HEK293 (cell line): ENCODE results near the gene PLXNA3.

Source experiments
- CTCF ChIA-PET: fragments of 350-600 bp; formaldehyde crosslinking; extraction: SDS; loops from one replicate; lab custom pipeline; 2021; ENCODE audit warnings: antibody characterized with exemption; lab: Yijun Ruan, JAX
- POLR2A ChIA-PET: fragments of 300-600 bp; formaldehyde crosslinking; extraction: SDS; loops from one replicate; lab custom pipeline; 2020; ENCODE audit warnings: antibody characterized with exemption, inconsistent platforms; lab: Yijun Ruan, JAX
- H3K27ac ChIP-seq: fragments of 200-500 bp; sonication (Bioruptor generic); 2 replicates; pipeline ENCODE4 v1.5.1; 2014; ENCODE audit warnings: low read depth, low read length, control low read depth, inconsistent platforms; ENCODE audit errors: extremely low read depth
- H3K36me3 ChIP-seq, 2 experiments: fragments of 200-500 bp in 1 of 2; sonication (Bioruptor generic) in 1 of 2; 1 replicate in 1 of 2; 2 replicates in 1 of 2; pipeline ENCODE4 v1.5.1; 2014 to 2017; ENCODE audit warnings: inconsistent platforms in 2 of 2, low read length in 2 of 2; ENCODE audit not compliant: control insufficient read depth in 2 of 2, insufficient read depth in 1 of 2
- H3K4me1 ChIP-seq: fragments of 200-500 bp; sonication (Bioruptor generic); 2 replicates; pipeline ENCODE4 v1.5.1; 2014; ENCODE audit warnings: mild to moderate bottlenecking, low read length, inconsistent platforms; ENCODE audit not compliant: control insufficient read depth, insufficient read depth
- H3K4me3 ChIP-seq: 2 replicates; pipeline ENCODE4 v1.5.1; 2011; ENCODE audit warnings: low read depth, mild to moderate bottlenecking, control low read depth, low read length, moderate library complexity
- H3K9me3 ChIP-seq: fragments of 200-500 bp; sonication (Bioruptor generic); 2 replicates; pipeline ENCODE4 v1.5.1; 2014; ENCODE audit warnings: low read depth, low read length, inconsistent platforms; ENCODE audit not compliant: control insufficient read depth, insufficient read depth
- GFI1B ChIP-seq: fragments of 450-650 bp; formaldehyde crosslinking; IDR thresholded peaks from 2 replicates; pipeline ENCODE4 v1.5.1; 2016; ENCODE audit warnings: missing biosample characterization, missing genetic modification characterization
- GLI4 ChIP-seq: fragments of 450-650 bp; formaldehyde crosslinking; IDR thresholded peaks from 2 replicates; pipeline ENCODE4 v1.5.1; 2016; ENCODE audit warnings: missing biosample characterization, missing genetic modification characterization
- HIC1 ChIP-seq: fragments of 450-650 bp; formaldehyde crosslinking; IDR thresholded peaks from 2 replicates; pipeline ENCODE4 v1.5.1; 2016; ENCODE audit warnings: missing biosample characterization, missing genetic modification characterization
- HOXA7 ChIP-seq: sonication (generic); formaldehyde crosslinking; IDR thresholded peaks from 2 replicates; pipeline ENCODE4 v1.8.1; 2022; ENCODE audit warnings: missing genetic modification reagents, borderline replicate concordance
- PRDM4 ChIP-seq: fragments of 450-650 bp; formaldehyde crosslinking; IDR thresholded peaks from 2 replicates; pipeline ENCODE4 v1.5.1; 2017; ENCODE audit warnings: missing biosample characterization, missing genetic modification characterization
- RBAK ChIP-seq: fragments of 450-650 bp; formaldehyde crosslinking; IDR thresholded peaks from 2 replicates; pipeline ENCODE4 v1.5.1; 2016; ENCODE audit warnings: missing biosample characterization, missing genetic modification characterization
- SCRT1 ChIP-seq: fragments of 450-650 bp; formaldehyde crosslinking; IDR thresholded peaks from 2 replicates; pipeline ENCODE4 v1.5.1; 2016; ENCODE audit warnings: missing biosample characterization, missing genetic modification characterization, borderline replicate concordance
- TSHZ1 ChIP-seq: fragments of 450-650 bp; formaldehyde crosslinking; IDR thresholded peaks from 2 replicates; pipeline ENCODE4 v1.5.1; 2016; ENCODE audit warnings: missing biosample characterization, missing genetic modification characterization, borderline replicate concordance
- ZEB2 ChIP-seq: fragments of 450-650 bp; formaldehyde crosslinking; IDR thresholded peaks from 2 replicates; pipeline ENCODE4 v1.5.1; 2016; ENCODE audit warnings: missing biosample characterization, missing genetic modification characterization
- ZFHX2 ChIP-seq: fragments of 450-650 bp; formaldehyde crosslinking; conservative IDR thresholded peaks from 2 replicates; pipeline ENCODE4 v1.5.1; 2016; ENCODE audit warnings: missing biosample characterization, missing genetic modification characterization
- ZFP37 ChIP-seq: fragments of 450-650 bp; formaldehyde crosslinking; IDR thresholded peaks from 2 replicates; pipeline ENCODE4 v1.5.1; 2016; ENCODE audit warnings: missing biosample characterization, missing genetic modification characterization
- ZNF112 ChIP-seq: fragments of 450-650 bp; formaldehyde crosslinking; IDR thresholded peaks from 2 replicates; pipeline ENCODE4 v1.5.0; 2017; ENCODE audit warnings: missing biosample characterization, missing genetic modification characterization
- ZNF169 ChIP-seq: fragments of 450-650 bp; formaldehyde crosslinking; IDR thresholded peaks from 2 replicates; pipeline ENCODE4 v1.5.1; 2016; ENCODE audit warnings: missing biosample characterization, missing genetic modification characterization
- ZNF280D ChIP-seq: fragments of 450-650 bp; formaldehyde crosslinking; IDR thresholded peaks from 2 replicates; pipeline ENCODE4 v1.5.1; 2016; ENCODE audit warnings: missing biosample characterization, missing genetic modification characterization
- ZNF362 ChIP-seq: fragments of 450-650 bp; formaldehyde crosslinking; IDR thresholded peaks from 2 replicates; pipeline ENCODE4 v1.5.1; 2016; ENCODE audit warnings: missing biosample characterization, missing genetic modification characterization
- ZNF423 ChIP-seq: fragments of 450-650 bp; formaldehyde crosslinking; IDR thresholded peaks from 2 replicates; pipeline ENCODE4 v1.5.1; 2016; ENCODE audit warnings: missing biosample characterization, missing genetic modification characterization
- ZNF433 ChIP-seq: fragments of 450-650 bp; formaldehyde crosslinking; IDR thresholded peaks from 2 replicates; pipeline ENCODE4 v1.5.1; 2016; ENCODE audit warnings: missing biosample characterization, missing genetic modification characterization, low read depth
- ZNF513 ChIP-seq: fragments of 450-650 bp; IDR thresholded peaks from 2 replicates; pipeline ENCODE4 v1.5.1; 2018; ENCODE audit warnings: missing biosample characterization, missing genetic modification characterization
- ZNF529 ChIP-seq: fragments of 450-650 bp; formaldehyde crosslinking; IDR thresholded peaks from 2 replicates; pipeline ENCODE4 v1.5.1; 2017; ENCODE audit warnings: missing genetic modification characterization, missing biosample characterization; ENCODE audit not compliant: insufficient replicate concordance
- ZNF654 ChIP-seq: fragments of 450-650 bp; formaldehyde crosslinking; IDR thresholded peaks from 2 replicates; pipeline ENCODE4 v1.5.1; 2016; ENCODE audit warnings: low read depth, missing biosample characterization, missing genetic modification characterization
- ZSCAN23 ChIP-seq: fragments of 450-650 bp; formaldehyde crosslinking; IDR thresholded peaks from 2 replicates; pipeline ENCODE4 v1.5.1; 2016; ENCODE audit warnings: missing biosample characterization, missing genetic modification characterization
- ZXDB ChIP-seq: fragments of 450-650 bp; formaldehyde crosslinking; IDR thresholded peaks from 2 replicates; pipeline ENCODE4 v1.5.1; 2016; ENCODE audit warnings: missing biosample characterization, missing genetic modification characterization

The PLXNA3 gene

GRCh38 chrX:154469880-154470279 is 11.8 kb downstream of the PLXNA3 start:
- CTCF ChIA-PET = no interaction called here
- POLR2A ChIA-PET = interaction anchor here (0.5 kb wide), 1 partner anchor 53 kb away, joined by 3 read pairs; no protein-coding TSS in a partner anchor

GRCh38 chrX:154470434-154470833 is 12.4 kb downstream of the PLXNA3 start:
- no peak overlapping the region for H3K4me3 ChIP-seq
- no peak for TF ChIP-seq RBAK (tag by site-specific recombination)
- TF ChIP-seq GLI4 (tag by site-specific recombination) = no peak
- no peak for TF ChIP-seq GFI1B
- TF ChIP-seq ZNF513 = no peak
- no peak for TF ChIP-seq ZSCAN23 (tag by site-specific recombination)
- no peak for TF ChIP-seq HIC1 (tag by site-specific recombination)
- TF ChIP-seq ZNF423 (tag by site-specific recombination) = no peak
- no peak for TF ChIP-seq TSHZ1 (tag by site-specific recombination)
- no peak for TF ChIP-seq HOXA7 (CRISPR knock-in tag)
- TF ChIP-seq ZNF280D (tag by site-specific recombination) = no peak
- TF ChIP-seq ZNF362 (tag by site-specific recombination) = no peak
- TF ChIP-seq ZNF169 = no peak
- no peak for TF ChIP-seq ZEB2 (tag by site-specific recombination)
- H3K4me1 ChIP-seq = no peaks in the 10 kb centered on the region
- H3K36me3 ChIP-seq = peaks cover 0 to 76% of the 10 kb centered on the region in 2 experiments; a peak in 2 of 3 replicates
- H3K9me3 ChIP-seq = no peaks in the 10 kb centered on the region
- no peak overlapping the region for H3K27ac ChIP-seq
- ChIA-PET CTCF (no interaction called here), POLR2A (interaction anchor here (1.3 kb wide), 1 partner anchor 20 kb away, joined by 4 read pairs; the partner anchor contains the start of gene SLC10A3)

More at GRCh38 chrX:154469880-154470279, 11.8 kb downstream of the PLXNA3 start:
- peaks cover 0 to 82% of the 10 kb centered on the region in 2 experiments; a peak in 2 of 3 replicates for H3K36me3 ChIP-seq
- TF ChIP-seq SCRT1 (tag by site-specific recombination) (no peak), ZNF433 (tag by site-specific recombination) (no peak), ZFHX2 (no peak), ZXDB (tag by site-specific recombination) (no peak), ZNF529 (no peak), ZNF112 (tag by site-specific recombination) (no peak), PRDM4 (tag by site-specific recombination) (no peak), ZFP37 (no peak), ZNF654 (tag by site-specific recombination) (no peak)
- TF ChIP-seq, all 188 proteins: peak for 0
- Histone ChIP-seq H3K9me3 (no peaks in the 10 kb centered on the region), H3K27ac (no peak overlapping the region), H3K4me1 (no peaks in the 10 kb centered on the region), H3K4me3 (no peak overlapping the region)
